Stimulated activated CD4-positive, alpha-beta T cell treated with anti-CD3 and anti-CD28 coated beads, Interleukin-1b, Interleukin-23, amount 100 ng/mL, for 4 hours (primary cell): Measurements from ENCODE around the gene MGAT4B.

Experiments
- DNase-seq, 2 donors: peaks; one replicate each; pipeline ENCODE4 v3.0.0-alpha.2; 2020; ENCODE audit warnings: low read depth in 2 of 2

MGAT4B gene

GRCh38 chr5:179769796-179770195 is 36.9 kb downstream of the MGAT4B start:
- DNase-seq, result no peak

GRCh38 chr5:179769271-179769670 is 37.4 kb downstream of the MGAT4B start:
- no peak for DNase-seq

- DNase-seq, result no peak
These were observed 38.2 kb downstream of the MGAT4B start for GRCh38 chr5:179768326-179769085.

GRCh38 chr5:179767496-179768100 is 39.1 kb downstream of the MGAT4B start:
- no peak for DNase-seq

GRCh38 chr5:179766726-179767455 is 39.8 kb downstream of the MGAT4B start:
- DNase-seq, result no peak

GRCh38 chr5:179766021-179766725 is 40.5 kb downstream of the MGAT4B start:
- no peak for DNase-seq

- no peak for DNase-seq
These were observed 41.3 kb downstream of the MGAT4B start for GRCh38 chr5:179765400-179765799.

- DNase-seq, result no peak
These were observed 42.6 kb downstream of the MGAT4B start for GRCh38 chr5:179764056-179764455.

GRCh38 chr5:179763215-179763945 is 43.3 kb downstream of the MGAT4B start:
- DNase-seq, result peak; percentile 12 to 31

- no peak for DNase-seq
These were observed 43.9 kb downstream of the MGAT4B start for GRCh38 chr5:179762781-179763176.

GRCh38 chr5:179762079-179762780 is 44.4 kb downstream of the MGAT4B start:
- no peak for DNase-seq

- DNase-seq, result peak; percentile 5 to 13
These were observed 46.8 kb downstream of the MGAT4B start for GRCh38 chr5:179759581-179760551.

GRCh38 chr5:179758955-179759354 is 47.7 kb downstream of the MGAT4B start:
- no peak for DNase-seq

GRCh38 chr5:179755022-179755421 is 51.6 kb downstream of the MGAT4B start:
- no peak for DNase-seq

- no peak for DNase-seq
These were observed 52.7 kb downstream of the MGAT4B start for GRCh38 chr5:179753971-179754370.

- DNase-seq, result no peak
These were observed 56.7 kb downstream of the MGAT4B start for GRCh38 chr5:179749857-179750508.

- no peak for DNase-seq
These were observed 58.9 kb downstream of the MGAT4B start for GRCh38 chr5:179747811-179748210.
